Fibroblast of skin of left biceps (primary cell): Measurements from ENCODE around the gene RAD21L1.
A peak's percentile ranks its signal among the peaks of the same experiment; 100 is the strongest.
"Not testable (repeated sequence)": the region's sequence is repeated elsewhere in the genome, so short reads cannot be mapped to it uniquely, and the experiment has no call there.

Source experiments
- DNase-seq, 2 experiments: peaks; one replicate each; pipeline ENCODE4 v3.0.0-alpha.2; 2013; ENCODE audit warnings: low read depth in 2 of 2

RAD21L1 gene

GRCh38 chr20:1225263-1225782 lies 521 bp upstream of the RAD21L1 start:
- no peak for DNase-seq

GRCh38 chr20:1229541-1229940 lies 3.7 kb downstream of the RAD21L1 start:
- DNase-seq = no peak

DNA sequence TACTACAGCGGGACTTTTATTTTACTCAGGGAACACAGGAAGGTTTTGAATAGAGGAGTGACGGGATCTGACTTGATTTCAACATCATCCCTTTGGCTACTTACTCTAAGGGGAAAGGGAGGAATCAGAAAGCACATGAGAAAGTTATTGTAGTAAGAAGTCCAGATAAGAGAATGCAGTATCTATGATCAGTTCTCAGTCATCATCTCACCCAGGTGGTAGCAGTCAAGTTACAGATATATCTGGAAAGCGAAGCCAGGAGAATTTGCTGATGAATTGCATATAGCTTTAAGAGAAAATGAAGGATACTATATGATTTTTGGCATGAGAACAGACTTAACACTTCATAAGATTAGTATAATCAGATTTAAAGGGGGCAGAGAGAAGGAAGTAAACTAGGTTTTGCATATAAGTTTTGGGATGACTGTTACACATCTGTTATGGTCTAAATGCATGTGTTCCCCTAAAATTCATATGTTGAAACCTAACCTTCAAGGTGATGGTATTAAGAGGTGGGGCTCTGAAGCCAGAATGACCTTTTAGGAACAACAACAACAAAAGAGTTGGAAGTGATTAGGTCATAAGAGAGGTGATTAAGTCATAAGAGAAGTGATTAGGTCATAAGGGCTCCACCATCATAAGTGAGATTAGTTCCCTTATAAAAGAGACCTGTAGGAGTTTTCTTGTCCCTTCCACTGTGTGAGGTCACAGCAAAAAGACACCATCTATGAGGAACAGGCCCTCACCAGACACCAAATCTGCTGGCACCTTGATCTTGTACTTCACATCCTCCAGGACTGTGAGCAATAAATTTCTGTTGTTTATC lies 6.7 kb downstream of the RAD21L1 start:
- DNase-seq = no peak

- DNase-seq = no peak
These were observed 14.7 kb downstream of the RAD21L1 start for GRCh38 chr20:1240549-1240948.

DNA sequence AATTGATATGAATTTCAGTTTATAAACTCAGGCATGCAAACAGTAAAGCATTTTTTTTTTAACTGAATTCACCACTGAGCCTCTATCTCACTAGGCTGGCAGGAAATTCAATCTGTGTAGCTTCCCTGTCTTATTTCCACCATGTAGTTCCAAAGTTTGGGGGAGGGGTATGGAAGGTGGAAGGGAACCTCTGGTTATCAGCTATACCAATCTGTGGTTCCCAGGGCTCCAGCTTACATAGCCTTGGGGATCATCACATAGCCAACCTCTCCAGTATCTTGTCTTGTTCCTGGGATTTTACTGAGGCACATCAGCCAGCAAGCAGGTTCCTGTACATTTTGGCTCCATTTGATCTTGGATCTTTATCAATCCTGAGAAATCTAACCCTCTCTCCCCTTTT lies 15.6 kb downstream of the RAD21L1 start:
- DNase-seq = no peak

GRCh38 chr20:1242099-1242498 lies 16.3 kb downstream of the RAD21L1 start:
- DNase-seq = no peak

- DNase-seq = peak; percentile 51 to 53
These were observed 16.7 kb downstream of the RAD21L1 start for GRCh38 chr20:1242530-1242929.

DNA sequence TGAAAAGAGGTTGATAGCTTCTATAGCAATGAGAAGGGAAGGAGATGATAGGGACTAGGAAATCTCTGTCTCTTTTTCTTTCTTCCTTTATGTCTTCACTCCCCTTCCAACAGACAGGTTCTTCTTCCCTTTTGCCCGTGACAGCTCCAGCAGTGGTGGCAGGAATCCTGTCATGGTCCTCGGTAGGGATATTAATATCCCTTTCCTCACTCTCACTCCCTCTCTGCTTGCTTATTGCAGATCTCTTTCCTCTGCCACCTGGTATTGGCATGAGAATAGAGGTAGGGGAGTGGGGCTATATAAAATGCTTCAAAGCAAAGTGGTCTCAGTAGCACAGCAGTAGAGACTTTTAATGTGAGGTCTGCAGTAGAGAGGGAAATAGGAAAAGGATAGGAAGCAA lies 19.7 kb downstream of the RAD21L1 start:
- no peak for DNase-seq

GRCh38 chr20:1247689-1248088 lies 21.8 kb downstream of the RAD21L1 start:
- no peak for DNase-seq

DNA sequence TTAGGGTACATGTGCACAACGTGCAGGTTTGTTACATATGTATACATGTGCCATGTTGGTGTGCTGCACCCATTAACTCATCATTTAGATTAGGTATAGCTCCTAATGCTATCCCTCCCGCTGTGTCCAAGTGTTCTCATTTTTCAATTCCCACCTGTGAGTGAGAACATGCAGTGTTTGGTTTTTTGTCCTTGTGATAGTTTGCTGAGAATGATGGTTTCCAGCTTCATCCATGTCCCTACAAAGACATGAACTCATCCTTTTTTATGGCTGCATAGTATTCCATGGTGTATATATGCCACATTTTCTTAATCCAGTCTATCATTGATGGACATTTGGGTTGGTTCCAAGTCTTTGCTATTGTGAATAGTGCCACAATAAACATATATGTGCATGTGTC lies 24.4 kb downstream of the RAD21L1 start:
- DNase-seq = not testable (repeated sequence)

DNA sequence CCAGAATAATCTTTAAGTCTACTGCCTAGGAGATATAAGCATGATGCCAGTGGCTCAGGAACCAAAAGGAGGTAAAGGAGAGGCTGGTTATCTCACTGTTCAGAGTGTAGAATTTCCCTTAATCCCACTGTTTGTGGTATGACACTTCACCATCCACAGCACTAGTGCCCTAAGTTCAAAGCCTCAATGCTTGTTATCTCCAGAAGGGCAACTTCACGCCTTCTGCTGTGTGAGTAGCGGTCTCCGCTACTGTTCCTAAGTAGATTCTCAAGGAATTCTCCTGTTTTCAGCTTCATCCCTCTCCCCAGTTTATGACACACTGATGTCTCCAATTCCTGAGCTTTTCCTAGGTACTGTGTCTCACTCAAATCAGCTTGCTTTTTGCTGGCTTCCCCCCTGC lies 26.6 kb downstream of the RAD21L1 start:
- no peak for DNase-seq

DNA sequence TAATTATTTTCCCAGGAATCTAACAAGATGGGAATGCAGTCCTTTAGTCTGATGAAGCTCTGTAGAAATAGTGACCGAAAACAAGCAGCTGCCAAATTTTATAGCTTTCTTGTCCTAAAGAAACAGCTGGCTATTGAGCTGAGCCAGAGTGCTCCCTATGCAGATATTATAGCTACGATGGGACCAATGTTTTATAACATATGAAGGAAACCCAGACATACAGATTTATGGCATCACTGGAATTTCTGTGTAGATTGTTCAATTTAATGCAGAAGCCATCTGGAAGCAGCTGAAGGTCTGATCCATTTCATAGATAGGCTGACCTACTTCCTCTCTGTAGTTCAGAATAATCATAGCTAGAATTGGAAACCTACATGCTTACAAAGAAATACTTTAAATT lies 28.4 kb downstream of the RAD21L1 start:
- DNase-seq = no peak

GRCh38 chr20:1255675-1256074 lies 29.8 kb downstream of the RAD21L1 start:
- no peak for DNase-seq

- no peak for DNase-seq
These were observed 38.0 kb downstream of the RAD21L1 start for GRCh38 chr20:1263853-1264252.

DNA sequence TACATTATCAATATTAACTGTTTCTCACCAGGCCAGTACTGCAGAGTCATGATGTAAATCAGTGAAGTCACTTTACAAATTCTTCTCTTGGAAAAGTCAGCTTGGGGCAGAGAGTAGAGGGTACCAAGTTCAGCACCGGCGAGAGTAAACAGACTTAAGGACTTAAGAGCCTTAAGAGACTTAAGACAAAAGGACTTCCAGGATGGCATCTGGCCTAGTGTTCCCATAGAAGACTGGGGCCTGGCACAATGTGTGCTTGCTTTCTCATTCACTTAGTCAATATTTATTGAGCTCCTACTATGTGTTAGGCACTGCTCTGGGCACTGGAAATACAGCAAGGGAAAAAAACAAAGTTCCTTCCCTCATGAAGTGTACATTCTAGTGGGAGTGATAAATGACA lies 38.9 kb downstream of the RAD21L1 start:
- DNase-seq = no peak

DNA sequence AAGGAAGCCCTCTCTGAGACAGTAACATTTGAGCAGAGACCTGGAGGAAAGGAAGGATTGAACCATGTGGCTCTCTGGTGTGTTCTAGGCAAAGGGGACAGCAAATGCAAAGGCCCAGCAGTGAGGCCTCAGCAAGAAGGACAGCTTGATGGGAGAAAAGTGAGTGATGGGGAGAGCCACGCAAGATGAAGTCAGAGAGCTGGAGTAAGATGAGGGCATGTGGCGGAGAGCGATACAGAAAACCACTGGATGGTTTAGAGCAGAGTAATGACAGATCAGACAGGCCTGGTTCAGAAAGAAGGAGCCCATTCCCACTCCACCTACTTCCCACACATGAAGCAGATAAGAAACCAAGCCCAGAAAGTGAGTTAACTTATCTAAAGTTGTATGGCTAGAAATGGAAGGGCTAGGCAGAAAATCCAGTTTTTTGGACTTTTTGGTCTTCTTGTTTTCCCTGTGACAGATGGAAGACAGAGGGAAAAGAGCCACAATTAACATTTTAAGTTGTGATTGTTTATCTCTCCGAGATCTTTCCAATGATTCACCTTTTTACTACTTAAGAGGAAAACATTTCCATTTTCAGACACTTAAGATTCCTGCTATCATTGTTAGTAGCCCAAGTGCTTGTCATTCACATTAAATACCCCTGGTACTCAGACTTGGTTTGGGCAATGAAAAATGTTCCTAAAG lies 39.5 kb downstream of the RAD21L1 start:
- no peak for DNase-seq

DNA sequence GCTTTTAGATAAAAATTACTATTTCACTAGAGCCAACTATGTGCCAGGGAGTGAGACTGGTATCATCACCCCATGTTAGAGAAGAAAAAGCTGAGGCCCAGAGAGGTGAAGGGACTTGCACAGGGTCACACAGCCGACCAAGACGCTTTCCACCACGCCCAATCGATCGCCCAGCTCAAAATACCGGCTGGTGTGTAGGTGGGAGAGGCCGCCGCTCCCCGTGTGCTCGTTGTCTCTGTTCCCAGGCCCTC lies 40.0 kb downstream of the RAD21L1 start:
- DNase-seq = no peak

- DNase-seq = peak; percentile 23 to 29
These were observed 40.5 kb downstream of the RAD21L1 start, which contains the start of gene SNPH for GRCh38 chr20:1266167-1266973. SNPH (plus strand) TSS chr20:1266294; CDS start chr20:1296240, 29,946 bp downstream.

GRCh38 chr20:1267161-1267560 lies 41.3 kb downstream of the RAD21L1 start:
- DNase-seq = no peak

GRCh38 chr20:1267809-1268374 lies 42.0 kb downstream of the RAD21L1 start:
- DNase-seq = no peak

- DNase-seq = no peak
These were observed 43.4 kb downstream of the RAD21L1 start for GRCh38 chr20:1269235-1269634.

- no peak for DNase-seq
These were observed 44.0 kb downstream of the RAD21L1 start for GRCh38 chr20:1269850-1270249.
